OCI-LY1 (cell line): ENCODE data around the gene HSF5.

Experiments
- H2AFZ ChIP-seq: fragments of 200-600 bp; sonication (generic), shearing (Covaris generic); 2 replicates; pipeline ENCODE4 v1.6.0; 2014; ENCODE audit warnings: antibody characterized with exemption, mild to moderate bottlenecking, low read length
- H3F3A ChIP-seq: fragments of 200-600 bp; sonication (generic), shearing (Covaris generic); 2 replicates; pipeline ENCODE4 v1.6.0; 2014; ENCODE audit warnings: mild to moderate bottlenecking, antibody characterized with exemption, low read length, moderate library complexity; ENCODE audit not compliant: insufficient read depth
- H3K27ac ChIP-seq: fragments of 200-600 bp; sonication (generic); 2 replicates; pipeline ENCODE4 v1.5.1; 2014; ENCODE audit warnings: low read length, mixed run types, mild to moderate bottlenecking, low read depth; ENCODE audit not compliant: poor library complexity, severe bottlenecking
- H3K27me3 ChIP-seq: fragments of 200-600 bp; sonication (generic); 2 replicates; pipeline ENCODE4 v1.6.0; 2014; ENCODE audit warnings: antibody characterized with exemption, mild to moderate bottlenecking, low read length, moderate library complexity; ENCODE audit not compliant: insufficient read depth
- H3K36me3 ChIP-seq: fragments of 200-600 bp; sonication (generic); 2 replicates; pipeline ENCODE4 v1.6.1; 2014; ENCODE audit warnings: mild to moderate bottlenecking, antibody characterized with exemption, low read length, moderate library complexity, mixed read lengths; ENCODE audit not compliant: insufficient read depth
- H3K4me1 ChIP-seq: fragments of 200-600 bp; sonication (generic); 2 replicates; pipeline ENCODE4 v1.5.1; 2014; ENCODE audit warnings: mild to moderate bottlenecking, low read length, moderate library complexity; ENCODE audit not compliant: insufficient read depth, severe bottlenecking
- H3K4me2 ChIP-seq: fragments of 200-600 bp; sonication (generic), shearing (Covaris generic); 2 replicates; pipeline ENCODE4 v1.6.1; 2014; ENCODE audit warnings: low read length
- H3K4me3 ChIP-seq: fragments of 200-600 bp; sonication (generic); 2 replicates; pipeline ENCODE4 v1.5.1; 2014; ENCODE audit warnings: low read length, low read depth, mild to moderate bottlenecking, mixed read lengths; ENCODE audit not compliant: poor library complexity, severe bottlenecking
- H3K79me2 ChIP-seq: fragments of 200-600 bp; shearing (Covaris generic); 2 replicates; pipeline ENCODE4 v1.6.1; 2016; ENCODE audit warnings: mixed run types, low read length, mixed read lengths; ENCODE audit not compliant: insufficient read depth
- H3K9ac ChIP-seq: fragments of 200-600 bp; sonication (generic), shearing (Covaris generic); 2 replicates; pipeline ENCODE4 v1.6.1; 2014; ENCODE audit warnings: mild to moderate bottlenecking, low read length, mixed read lengths
- H3K9me2 ChIP-seq: fragments of 200-600 bp; sonication (generic), shearing (Covaris generic); 2 replicates; pipeline ENCODE4 v1.6.1; 2014; ENCODE audit warnings: low read depth, mild to moderate bottlenecking, low read length, mixed read lengths
- H3K9me3 ChIP-seq: fragments of 200-600 bp; shearing (Covaris generic); 2 replicates; pipeline ENCODE4 v1.6.1; 2014; ENCODE audit warnings: low read length, mixed read lengths
- H4K20me1 ChIP-seq: fragments of 200-600 bp; sonication (generic), shearing (Covaris generic); 2 replicates; pipeline ENCODE4 v1.6.0; 2016; ENCODE audit warnings: mild to moderate bottlenecking, low read length; ENCODE audit not compliant: insufficient read depth
- EZH2 ChIP-seq: fragments of 200-600 bp; sonication (generic), shearing (Covaris generic); IDR thresholded peaks from 2 replicates; pipeline ENCODE4 v1.8.0; 2017; ENCODE audit warnings: borderline replicate concordance, mixed run types, mild to moderate bottlenecking, antibody characterized with exemption, low read length, moderate library complexity, mixed read lengths
- TF ChIP-seq, protein P1 (sequence below): fragments of 200-600 bp; sonication (generic), shearing (Covaris generic); IDR thresholded peaks from 2 replicates; pipeline ENCODE4 v1.5.1; 2017; ENCODE audit warnings: mild to moderate bottlenecking, antibody characterized with exemption, low read length, moderate library complexity, mixed read lengths

HSF5 gene

DNA sequence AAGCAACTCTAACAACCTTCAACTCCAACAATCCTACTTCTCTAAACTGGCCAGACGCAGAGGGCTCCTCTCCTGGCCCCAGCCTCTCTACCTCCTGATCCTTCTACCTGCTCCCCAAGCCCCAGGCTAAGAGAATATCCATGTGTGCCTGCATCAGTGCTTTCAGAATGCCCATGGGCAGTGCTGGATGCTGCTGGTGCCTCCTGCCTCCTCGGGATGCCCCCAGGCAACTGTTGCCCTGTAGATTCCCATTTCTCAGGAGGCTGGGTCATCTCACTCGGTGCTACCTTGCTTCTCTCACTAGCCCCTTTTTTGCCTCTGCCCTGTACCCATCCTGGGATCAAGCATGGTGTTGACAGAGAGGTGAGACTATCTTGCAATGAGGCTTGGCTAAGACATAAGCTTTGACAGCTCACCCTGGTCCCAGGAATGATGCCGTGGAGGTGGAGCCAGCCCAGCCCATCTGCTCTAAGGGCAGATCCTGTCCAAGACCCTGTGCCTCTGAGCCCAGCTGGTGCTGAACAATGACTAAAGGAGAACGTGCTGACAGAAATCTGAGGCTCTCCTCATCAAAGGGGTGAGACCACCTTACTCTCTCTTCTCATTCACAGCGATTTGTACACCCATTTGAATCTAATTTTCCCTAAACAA, 116.8 kb downstream of the HSF5 start:
- Histone ChIP-seq H3K4me3 (no peak overlapping the region), H2AFZ (no peak overlapping the region), H3K9ac (no peak overlapping the region), H3F3A (no peaks in the 10 kb centered on the region), H3K4me2 (no peak overlapping the region), H3K4me1 (no peaks in the 10 kb centered on the region), H4K20me1 (no peaks in the 10 kb centered on the region), H3K27ac (no peak overlapping the region), H3K36me3 (no peaks in the 10 kb centered on the region), H3K27me3 (peaks cover 3% of the 10 kb centered on the region), H3K9me2 (no peaks in the 10 kb centered on the region), H3K79me2 (no peaks in the 10 kb centered on the region), H3K9me3 (no peaks in the 10 kb centered on the region)
- TF ChIP-seq, protein P1, sequence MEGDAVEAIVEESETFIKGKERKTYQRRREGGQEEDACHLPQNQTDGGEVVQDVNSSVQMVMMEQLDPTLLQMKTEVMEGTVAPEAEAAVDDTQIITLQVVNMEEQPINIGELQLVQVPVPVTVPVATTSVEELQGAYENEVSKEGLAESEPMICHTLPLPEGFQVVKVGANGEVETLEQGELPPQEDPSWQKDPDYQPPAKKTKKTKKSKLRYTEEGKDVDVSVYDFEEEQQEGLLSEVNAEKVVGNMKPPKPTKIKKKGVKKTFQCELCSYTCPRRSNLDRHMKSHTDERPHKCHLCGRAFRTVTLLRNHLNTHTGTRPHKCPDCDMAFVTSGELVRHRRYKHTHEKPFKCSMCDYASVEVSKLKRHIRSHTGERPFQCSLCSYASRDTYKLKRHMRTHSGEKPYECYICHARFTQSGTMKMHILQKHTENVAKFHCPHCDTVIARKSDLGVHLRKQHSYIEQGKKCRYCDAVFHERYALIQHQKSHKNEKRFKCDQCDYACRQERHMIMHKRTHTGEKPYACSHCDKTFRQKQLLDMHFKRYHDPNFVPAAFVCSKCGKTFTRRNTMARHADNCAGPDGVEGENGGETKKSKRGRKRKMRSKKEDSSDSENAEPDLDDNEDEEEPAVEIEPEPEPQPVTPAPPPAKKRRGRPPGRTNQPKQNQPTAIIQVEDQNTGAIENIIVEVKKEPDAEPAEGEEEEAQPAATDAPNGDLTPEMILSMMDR = no peak
- no peak for TF ChIP-seq EZH2

DNA sequence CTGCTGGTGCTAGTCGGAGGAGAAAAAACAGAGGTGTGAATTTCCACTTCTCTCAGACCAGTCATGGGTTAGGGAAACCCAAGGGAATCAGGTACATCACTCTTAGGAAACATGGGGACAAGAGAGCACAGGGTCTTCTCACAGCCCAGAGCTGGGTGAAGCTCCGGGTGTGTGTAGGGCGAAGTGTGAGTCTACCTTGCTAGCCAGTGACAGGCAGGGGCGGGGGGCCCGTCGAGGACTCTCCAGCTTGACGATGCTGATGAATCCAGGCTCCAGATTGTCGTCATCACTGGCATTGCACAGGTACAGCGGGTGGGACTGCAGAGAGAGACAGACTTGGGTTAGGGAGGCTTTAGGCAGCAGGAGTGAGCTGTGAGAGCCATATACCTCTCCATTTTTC, 117.5 kb downstream of the HSF5 start:
- Histone ChIP-seq H3K79me2 (no peaks in the 10 kb centered on the region), H3K4me3 (no peak overlapping the region), H3K4me1 (no peaks in the 10 kb centered on the region), H3K27ac (no peak overlapping the region), H3K9me3 (no peaks in the 10 kb centered on the region), H3F3A (no peaks in the 10 kb centered on the region), H3K9ac (no peak overlapping the region), H3K9me2 (no peaks in the 10 kb centered on the region), H2AFZ (no peak overlapping the region), H3K4me2 (no peak overlapping the region), H3K27me3 (peaks cover 3% of the 10 kb centered on the region), H3K36me3 (no peaks in the 10 kb centered on the region), H4K20me1 (no peaks in the 10 kb centered on the region)
- TF ChIP-seq, protein P1 = no peak
- TF ChIP-seq EZH2 = no peak

DNA sequence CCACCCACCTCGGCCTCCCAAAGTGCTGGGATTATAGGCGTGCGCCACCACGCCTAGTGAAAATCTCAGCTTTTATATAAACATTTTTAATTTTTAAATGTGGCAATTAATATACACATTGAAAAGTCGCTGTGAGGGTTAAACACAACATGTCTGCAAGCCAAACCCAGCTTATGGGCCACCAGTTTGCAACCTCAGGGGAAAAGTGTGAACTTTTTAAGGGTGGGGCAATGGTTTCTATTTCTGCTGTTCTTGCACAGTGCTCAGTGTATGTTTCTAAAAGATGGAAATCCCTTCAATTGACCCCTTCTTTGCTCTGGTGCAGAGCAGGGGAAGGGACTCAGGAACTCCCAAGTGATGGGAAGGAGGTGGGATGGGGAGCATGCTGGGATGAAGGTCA, 117.9 kb downstream of the HSF5 start:
- no peak overlapping the region for H3K27ac ChIP-seq
- H3K9me3 ChIP-seq = no peaks in the 10 kb centered on the region
- H3K27me3 ChIP-seq = peaks cover 3% of the 10 kb centered on the region
- no peak overlapping the region for H3K4me3 ChIP-seq
- H3K4me2 ChIP-seq = no peak overlapping the region
- no peaks in the 10 kb centered on the region for H3F3A ChIP-seq
- no peaks in the 10 kb centered on the region for H4K20me1 ChIP-seq
- H3K9ac ChIP-seq = no peak overlapping the region
- TF ChIP-seq, protein P1 = no peak
- TF ChIP-seq EZH2 = no peak
- no peaks in the 10 kb centered on the region for H3K9me2 ChIP-seq
- H3K79me2 ChIP-seq = no peaks in the 10 kb centered on the region
- H3K36me3 ChIP-seq = no peaks in the 10 kb centered on the region
- H3K4me1 ChIP-seq = no peaks in the 10 kb centered on the region
- no peak overlapping the region for H2AFZ ChIP-seq
